Measurements from ENCODE around the gene IRS4. TPM values are rescaled to one million over a fixed set of nuclear protein-coding genes. Genes with fewer than 3 reads are reported as not detected.

IRS4 gene
- total RNA-seq, 1 donor = not detected

DNA sequence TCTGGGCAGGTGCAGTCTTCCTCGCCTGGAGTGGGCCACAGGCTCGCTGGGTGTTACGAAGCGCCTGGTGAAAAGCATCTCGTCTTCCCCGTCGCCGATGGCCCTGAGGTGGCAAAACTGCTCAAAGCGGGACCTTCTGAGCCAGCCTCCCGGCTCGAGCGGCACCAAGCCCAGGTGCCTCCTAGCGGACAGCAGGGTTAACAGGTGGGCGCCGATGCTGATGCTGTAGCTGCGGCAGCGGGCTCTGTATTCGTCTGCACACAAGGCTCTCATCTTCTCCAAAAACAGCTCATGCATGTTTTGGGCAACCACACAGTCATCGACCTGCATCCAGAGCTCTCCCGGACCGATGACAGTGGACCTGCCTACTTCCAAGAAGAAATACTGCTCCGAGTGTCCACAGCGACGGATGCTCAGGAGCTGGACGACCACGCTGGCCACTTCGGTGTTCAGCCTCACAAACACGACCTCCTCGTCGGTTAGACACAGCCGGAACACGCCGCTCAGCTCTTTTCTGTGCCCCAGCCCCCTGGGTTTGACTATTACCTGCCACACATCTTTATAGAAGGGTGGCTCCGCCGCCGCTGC lies 1.2 kb downstream of the IRS4 start:
- DNase-seq (ENCODE audit: low read depth) = no peak
- TF ChIP-seq, protein P1, sequence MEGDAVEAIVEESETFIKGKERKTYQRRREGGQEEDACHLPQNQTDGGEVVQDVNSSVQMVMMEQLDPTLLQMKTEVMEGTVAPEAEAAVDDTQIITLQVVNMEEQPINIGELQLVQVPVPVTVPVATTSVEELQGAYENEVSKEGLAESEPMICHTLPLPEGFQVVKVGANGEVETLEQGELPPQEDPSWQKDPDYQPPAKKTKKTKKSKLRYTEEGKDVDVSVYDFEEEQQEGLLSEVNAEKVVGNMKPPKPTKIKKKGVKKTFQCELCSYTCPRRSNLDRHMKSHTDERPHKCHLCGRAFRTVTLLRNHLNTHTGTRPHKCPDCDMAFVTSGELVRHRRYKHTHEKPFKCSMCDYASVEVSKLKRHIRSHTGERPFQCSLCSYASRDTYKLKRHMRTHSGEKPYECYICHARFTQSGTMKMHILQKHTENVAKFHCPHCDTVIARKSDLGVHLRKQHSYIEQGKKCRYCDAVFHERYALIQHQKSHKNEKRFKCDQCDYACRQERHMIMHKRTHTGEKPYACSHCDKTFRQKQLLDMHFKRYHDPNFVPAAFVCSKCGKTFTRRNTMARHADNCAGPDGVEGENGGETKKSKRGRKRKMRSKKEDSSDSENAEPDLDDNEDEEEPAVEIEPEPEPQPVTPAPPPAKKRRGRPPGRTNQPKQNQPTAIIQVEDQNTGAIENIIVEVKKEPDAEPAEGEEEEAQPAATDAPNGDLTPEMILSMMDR (IDR thresholded peaks at IDR 0.05; ENCODE audit: insufficient read depth, low read depth, low read length) = no peak
- no peak overlapping the region for H3K4me3 ChIP-seq (ENCODE audit: low read depth, low read length)

DNA sequence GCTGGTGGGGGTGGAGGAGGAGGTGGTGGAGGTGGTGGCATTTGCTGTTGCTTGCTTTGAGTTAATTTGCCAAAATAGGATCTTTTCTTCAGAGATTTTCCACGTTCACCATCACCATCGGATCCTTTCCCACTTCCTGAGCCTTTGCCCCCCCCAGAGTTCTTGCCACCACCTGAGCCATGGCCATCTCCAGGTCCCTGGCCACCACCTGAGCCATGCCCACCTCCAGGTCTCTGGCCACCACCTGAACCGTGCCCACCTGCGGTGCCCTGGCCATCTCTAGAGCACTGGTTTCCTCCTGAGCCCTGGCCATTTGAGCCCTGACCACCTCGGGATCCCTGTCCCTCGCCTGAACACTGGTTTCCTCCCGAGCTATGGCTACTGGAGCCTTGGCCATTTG lies 1.9 kb downstream of the IRS4 start:
- H3K4me3 ChIP-seq (ENCODE audit: low read depth, low read length) = no peak overlapping the region
- TF ChIP-seq, protein P1 (IDR thresholded peaks at IDR 0.05; ENCODE audit: insufficient read depth, low read depth, low read length) = no peak
- no peak for DNase-seq (ENCODE audit: low read depth)

DNA sequence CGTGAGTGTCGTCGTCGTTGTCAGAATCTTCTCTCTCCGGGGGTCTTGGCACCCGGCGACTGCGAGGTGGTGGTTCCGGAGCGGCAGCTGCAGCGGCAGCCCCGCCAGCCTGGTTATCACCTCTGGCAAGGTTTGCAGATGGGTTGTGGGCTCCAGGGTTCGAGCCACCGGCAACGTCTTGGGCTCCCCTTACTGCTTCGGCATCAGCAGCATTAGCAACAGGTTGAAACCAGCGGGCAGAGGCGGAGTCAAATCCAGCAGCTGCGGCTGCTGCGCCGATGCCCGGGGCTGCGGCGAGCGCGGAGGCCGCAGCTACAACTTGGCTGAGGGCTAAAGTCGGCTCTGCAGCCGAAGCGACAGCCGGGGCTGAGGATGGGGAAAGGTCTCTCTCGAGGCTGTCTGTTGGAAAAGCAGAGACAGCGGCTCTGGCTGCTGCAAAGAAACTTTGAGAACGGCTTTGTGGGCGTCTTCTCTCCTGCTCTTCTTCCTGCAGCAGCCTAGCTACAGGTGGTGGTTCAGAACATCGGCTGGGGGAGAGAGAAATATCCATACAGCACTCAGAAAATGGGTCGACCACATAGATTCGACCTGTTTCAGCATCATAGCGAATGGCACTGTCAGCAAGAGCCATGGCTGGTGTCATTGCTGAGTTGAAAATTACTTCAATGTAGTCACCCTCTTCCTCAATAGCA lies 3.6 kb downstream of the IRS4 start:
- no peak overlapping the region for H3K4me3 ChIP-seq (ENCODE audit: low read depth, low read length)
- TF ChIP-seq, protein P1 (IDR thresholded peaks at IDR 0.05; ENCODE audit: insufficient read depth, low read depth, low read length) = no peak
- no peak for DNase-seq (ENCODE audit: low read depth)

DNA sequence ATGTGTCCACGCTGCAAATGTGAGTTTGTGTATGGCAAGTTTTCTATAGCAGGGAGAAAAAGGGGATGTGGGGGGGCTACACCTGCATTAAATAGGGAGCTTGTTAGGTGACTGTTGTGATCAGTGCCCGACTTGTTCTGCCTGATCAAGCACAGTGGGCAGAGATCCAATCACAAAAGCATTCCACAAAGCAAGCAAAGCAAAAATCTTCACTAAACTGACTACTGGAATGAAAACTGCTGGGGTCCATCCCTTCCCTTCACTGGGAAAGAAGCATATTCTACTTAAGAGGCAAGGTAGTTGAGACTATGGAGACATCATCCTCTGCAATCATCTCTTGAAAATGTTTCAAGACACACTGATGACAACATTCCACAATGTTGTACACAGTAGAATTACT lies 5.2 kb downstream of the IRS4 start:
- no peak for DNase-seq (ENCODE audit: low read depth)
- no peak overlapping the region for H3K4me3 ChIP-seq (ENCODE audit: low read depth, low read length)
- TF ChIP-seq, protein P1 (IDR thresholded peaks at IDR 0.05; ENCODE audit: insufficient read depth, low read depth, low read length) = no peak

DNA sequence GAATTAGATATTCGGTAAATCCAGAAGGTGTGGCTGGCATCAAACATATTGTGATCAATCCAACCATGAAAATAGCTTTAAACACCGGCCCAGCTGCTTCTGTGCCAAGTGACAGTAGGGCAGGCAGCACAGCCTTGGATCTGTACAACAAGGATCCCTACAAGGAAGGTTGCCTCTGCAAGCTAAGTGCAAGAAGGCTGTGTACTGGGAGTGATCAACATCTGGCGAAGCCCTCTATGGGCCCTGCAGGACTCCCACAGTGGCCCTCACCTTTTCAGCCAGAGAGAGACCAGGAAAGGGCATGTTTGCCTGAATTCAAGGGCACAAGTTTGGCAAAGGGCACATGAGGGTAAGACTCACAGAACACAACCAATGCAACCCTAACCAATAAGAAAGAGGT lies 9.6 kb downstream of the IRS4 start:
- no peak overlapping the region for H3K4me3 ChIP-seq (ENCODE audit: low read depth, low read length)
- no peak for DNase-seq (ENCODE audit: low read depth)
- TF ChIP-seq, protein P1 (IDR thresholded peaks at IDR 0.05; ENCODE audit: insufficient read depth, low read depth, low read length) = no peak

DNA sequence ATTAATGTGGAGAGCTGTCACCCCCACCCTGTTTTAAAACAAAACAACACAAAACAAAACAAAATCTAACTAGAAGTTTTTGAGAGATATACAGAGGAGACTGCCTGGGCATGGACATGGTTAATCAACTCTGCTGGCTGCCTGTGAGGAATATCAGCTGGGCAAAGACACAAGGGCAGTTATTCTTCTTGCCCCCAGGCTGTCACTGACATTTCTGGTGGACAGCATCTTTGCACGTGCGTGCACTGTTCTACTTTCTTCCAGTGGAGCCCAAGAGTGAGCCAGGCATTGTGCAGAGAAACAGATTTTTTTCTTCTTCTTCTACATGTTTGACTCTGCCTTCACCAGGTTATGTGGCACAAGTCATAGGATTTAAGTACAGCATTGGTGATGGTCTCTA lies 13.8 kb downstream of the IRS4 start:
- no peak overlapping the region for H3K4me3 ChIP-seq (ENCODE audit: low read depth, low read length)
- TF ChIP-seq, protein P1 (IDR thresholded peaks at IDR 0.05; ENCODE audit: insufficient read depth, low read depth, low read length) = no peak
- DNase-seq (ENCODE audit: low read depth) = no peak
